Measurements from ENCODE around the gene SESN3.

- TF ChIP-seq, protein P1, sequence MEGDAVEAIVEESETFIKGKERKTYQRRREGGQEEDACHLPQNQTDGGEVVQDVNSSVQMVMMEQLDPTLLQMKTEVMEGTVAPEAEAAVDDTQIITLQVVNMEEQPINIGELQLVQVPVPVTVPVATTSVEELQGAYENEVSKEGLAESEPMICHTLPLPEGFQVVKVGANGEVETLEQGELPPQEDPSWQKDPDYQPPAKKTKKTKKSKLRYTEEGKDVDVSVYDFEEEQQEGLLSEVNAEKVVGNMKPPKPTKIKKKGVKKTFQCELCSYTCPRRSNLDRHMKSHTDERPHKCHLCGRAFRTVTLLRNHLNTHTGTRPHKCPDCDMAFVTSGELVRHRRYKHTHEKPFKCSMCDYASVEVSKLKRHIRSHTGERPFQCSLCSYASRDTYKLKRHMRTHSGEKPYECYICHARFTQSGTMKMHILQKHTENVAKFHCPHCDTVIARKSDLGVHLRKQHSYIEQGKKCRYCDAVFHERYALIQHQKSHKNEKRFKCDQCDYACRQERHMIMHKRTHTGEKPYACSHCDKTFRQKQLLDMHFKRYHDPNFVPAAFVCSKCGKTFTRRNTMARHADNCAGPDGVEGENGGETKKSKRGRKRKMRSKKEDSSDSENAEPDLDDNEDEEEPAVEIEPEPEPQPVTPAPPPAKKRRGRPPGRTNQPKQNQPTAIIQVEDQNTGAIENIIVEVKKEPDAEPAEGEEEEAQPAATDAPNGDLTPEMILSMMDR (IDR thresholded peaks at IDR 0.05): no peak
- TF ChIP-seq POLR2A (IDR thresholded peaks at IDR 0.05): no peak
Measured at GRCh38 chr11:95192717-95193116, 38.3 kb downstream of the SESN3 start.

Data from adrenal gland (tissue), 5 donors.